ENCODE data around the gene KAT8.
"Not testable (repeated sequence)": the region's sequence is repeated elsewhere in the genome, so short reads cannot be mapped to it uniquely, and the experiment has no call there.

Gene KAT8

DNA sequence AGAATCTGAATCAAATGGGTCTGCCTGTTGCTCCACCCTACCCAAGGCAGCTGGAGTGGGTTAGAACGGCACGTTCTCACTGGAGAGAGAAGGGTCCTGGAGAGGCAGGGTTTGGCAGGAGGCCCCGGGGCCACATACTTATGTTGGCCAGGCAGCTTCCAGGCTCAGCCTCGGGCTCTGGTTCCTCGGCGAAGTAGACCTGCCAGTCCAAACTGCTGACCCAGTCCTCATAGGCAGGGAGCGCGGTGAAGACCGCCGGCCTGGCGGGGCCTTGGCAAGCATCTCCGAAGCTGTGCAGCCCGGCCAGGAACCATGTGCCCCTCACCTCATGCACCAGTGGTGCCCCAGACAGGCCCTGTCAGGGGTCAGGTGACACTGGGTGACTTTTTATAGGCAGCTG lies 33.5 kb upstream of the KAT8 start:
- DNase-seq (ENCODE audit: low read depth) = no peak

DNA sequence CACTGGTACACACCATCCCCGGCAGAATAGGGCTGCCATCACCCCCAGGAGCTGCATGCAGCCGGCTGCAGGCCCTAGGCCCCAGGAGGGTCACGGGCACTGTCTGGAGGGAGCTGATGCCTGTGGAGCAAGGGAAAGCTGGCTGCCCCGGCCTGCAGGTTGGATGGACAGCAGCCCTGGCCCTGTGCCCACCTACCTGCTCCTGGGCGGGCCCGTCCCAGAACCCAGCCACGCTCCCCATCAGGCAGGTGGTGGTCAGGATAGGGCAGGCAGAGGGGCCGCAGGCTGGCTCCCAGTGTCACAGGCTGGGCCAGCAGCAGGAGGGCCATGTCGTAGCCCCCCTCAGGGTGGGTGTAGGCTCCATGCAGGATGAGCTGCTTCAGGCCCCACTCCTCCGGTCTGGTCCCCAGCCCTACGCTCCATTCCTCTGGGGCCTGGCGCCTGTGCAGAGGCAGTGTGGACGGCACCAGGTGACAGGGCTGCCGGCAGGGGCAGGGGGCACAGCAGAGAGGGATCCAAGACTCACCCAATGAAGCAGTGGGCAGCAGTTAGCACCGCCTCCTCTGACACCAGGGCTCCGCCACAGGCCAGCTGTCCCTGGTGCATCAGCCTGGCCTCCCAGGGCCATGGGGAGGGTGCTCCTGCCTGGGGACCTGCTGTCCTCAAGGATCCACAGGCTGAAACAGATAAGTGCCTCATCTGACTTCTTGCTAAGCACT lies 32.7 kb upstream of the KAT8 start:
- no peak for DNase-seq (ENCODE audit: low read depth)

DNA sequence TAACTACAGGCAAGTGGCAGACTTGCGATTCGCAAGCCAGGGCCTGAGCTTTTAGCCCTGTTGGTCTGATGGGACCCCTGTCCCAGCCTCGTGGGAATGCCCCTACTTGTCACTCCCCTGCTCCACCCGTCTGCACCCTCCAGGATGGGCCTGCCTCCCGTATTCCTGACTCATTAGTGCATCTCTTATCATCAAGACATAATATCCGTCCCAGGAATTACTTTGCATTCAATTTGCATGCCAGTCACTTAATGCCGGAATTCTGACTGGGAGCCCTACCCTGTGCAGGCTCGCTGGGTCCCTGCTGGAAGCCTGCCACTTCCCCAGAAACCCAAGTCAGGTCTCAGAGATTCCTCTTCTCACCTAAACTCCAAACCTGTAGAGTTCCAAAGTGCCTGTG lies 32.1 kb upstream of the KAT8 start:
- no peak for DNase-seq (ENCODE audit: low read depth)

DNA sequence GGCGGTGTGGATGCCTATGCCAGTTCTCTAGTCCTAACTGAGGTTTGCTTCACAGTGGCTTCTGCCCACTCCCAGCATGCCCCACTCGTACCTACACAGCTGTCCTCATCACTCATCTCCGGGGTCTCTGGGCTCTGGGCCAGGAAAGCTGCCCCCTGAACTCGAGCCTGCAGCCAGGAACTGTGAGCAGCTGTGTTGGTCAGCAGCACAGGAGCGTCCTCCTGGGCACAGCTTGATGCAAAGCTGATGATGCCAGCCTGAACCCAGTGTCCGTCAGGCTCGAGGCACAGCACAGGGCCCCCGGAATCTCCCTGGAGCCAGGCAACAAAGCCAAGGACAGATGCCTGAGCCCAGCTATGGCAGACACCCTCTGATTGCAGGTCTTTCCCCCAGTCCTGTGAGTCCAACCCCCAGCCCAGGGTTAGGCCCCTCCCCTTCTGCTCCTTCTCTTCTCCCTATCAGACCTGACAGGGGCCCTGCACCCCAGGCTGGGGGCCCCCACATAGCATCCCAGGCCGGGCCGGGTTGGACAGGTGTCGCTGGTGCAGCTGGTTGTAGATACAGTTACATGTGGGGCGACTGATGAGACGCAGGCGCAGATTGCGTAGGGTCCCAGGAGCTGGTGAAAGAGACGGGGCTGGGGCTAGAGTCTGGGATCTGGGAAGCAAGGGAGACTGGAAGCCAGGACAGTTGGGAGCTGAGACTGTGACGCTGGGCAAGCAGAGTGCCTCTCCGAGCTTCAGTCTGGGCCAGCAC lies 31.4 kb upstream of the KAT8 start:
- no peak for DNase-seq (ENCODE audit: low read depth)

DNA sequence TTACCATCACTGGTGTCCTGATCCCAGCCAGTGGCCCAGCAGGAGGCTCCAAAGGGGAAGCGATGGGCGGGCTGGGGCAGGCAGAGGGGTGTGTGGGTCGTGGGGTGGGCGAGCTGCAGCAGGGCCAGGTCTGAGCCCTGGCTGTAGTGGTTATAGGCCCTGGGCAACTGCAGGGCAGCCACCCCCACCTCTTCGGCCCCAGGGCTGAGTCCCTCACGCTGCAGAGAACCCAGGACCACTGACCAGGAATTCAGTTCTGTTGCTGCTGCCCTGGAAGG lies 30.9 kb upstream of the KAT8 start:
- no peak for DNase-seq (ENCODE audit: low read depth)

DNA sequence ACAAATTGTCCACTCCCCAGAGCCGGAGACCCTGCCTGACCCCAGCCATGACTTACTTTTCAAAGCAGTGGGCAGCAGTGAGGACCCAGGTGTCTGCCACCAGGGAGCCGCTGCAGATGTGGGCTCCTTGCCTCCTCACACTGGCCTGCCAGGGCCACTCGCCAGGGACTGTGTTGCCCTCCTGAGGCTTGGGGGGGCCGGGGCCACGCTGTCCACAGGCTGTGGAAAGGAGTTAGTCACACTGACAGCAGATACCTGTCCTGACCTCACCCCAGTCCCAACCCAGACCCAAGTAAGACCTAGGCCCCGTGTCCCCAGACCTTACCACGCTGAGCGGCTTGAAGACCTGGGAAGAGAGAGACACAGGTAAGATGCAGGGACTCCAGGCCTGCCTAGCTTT lies 30.0 kb upstream of the KAT8 start:
- no peak for DNase-seq (ENCODE audit: low read depth)

DNA sequence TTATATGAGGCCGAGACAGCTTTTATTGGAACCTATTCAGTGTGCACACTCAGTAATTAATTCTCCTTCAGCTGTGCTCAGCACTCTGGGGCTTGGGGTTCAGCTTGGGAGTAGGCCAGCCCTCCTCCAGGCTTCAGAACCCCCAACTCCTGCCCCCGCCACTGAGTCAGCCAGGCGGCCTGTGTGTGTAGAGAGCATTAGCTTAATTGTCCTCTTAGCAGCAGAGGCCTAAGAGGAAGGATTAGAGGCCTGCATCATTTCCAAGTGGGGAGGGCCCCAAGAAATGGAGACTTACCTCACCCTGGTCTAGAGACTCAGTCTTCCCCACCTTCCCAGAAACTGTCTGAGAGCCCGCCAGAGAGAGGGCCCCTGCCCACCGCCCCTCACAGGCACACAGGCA lies 29.5 kb upstream of the KAT8 start:
- DNase-seq (ENCODE audit: low read depth) = no peak

DNA sequence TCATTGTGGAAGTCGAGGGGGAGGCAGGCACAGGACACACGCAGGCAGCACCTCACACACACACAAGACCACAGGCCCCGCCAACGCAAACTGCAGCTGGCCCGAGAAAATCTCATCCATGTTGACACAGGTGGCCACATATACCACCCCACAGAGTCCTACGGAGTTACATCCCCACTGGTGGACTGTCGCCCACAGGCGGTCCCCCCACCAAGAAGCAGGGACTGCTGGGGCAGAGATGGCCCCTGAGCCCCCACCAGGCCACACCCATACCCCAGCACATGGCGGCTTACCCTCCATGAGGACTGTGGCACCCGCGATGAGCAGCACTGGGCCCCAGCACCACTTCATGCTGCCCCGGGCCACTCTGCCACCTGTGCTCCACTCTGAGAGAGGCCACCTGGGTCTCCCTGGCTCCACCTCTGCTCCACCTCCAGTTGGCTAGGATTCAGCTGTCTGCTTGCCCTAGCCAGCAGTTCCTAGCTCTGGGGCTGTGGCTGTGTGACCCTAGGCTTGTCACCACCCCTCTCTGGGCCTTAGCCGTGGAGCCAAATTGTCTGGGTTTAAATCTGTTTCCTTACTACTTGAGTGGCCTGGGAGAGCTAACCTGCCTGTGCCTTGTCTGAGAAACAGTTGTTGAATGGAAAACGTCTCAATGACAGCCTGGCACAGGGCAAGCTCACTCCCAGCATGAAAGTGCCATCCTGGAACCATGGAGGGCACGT lies 28.8 kb upstream of the KAT8 start, which contains the start of gene PRSS53:
TSS of gene PRSS53 (minus strand) at position 485 of the 725 bp plus-strand sequence. CDS start at position 351, 134 bp downstream.
- no peak for DNase-seq (ENCODE audit: low read depth)

DNA sequence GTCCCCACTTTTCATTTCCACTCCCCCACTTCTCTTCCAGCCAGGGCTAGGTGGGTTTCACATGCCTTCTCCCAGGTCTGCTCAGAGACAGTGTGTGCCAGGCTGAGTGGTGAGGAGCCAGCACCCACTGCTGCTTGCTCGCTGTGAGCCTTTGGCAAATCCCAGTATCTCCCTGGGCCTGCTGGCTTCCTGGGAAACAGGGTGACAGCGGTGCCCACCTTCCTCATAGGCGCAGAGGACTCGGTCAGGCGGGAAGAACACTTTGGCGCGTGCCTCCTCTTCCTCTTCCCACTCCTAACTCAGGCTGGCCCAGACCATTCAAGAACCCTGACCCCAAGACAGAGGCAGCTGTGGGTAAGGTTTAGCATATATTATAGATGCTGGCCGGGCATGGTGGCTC lies 28.3 kb upstream of the KAT8 start:
- DNase-seq (ENCODE audit: low read depth) = no peak

DNA sequence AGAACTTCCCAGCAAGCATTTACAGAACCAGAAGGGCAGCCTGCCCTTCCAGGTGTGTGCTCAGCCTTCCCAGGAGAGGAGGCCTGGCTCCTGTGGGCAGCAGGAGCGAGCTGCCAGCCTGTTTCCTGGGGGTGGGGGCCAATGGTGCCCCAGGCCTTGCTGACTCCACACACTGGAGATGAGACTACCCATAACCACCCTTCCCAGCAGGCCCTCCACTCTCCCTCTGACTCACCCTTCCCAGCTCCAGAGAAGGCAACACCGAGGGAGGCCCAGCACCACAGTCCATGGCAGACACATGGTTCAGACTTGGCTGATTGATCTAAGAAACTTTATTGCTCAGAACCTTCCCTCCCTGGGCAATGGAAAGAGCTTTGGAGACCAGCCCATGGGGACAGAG lies 26.9 kb upstream of the KAT8 start:
- DNase-seq (ENCODE audit: low read depth) = no peak

DNA sequence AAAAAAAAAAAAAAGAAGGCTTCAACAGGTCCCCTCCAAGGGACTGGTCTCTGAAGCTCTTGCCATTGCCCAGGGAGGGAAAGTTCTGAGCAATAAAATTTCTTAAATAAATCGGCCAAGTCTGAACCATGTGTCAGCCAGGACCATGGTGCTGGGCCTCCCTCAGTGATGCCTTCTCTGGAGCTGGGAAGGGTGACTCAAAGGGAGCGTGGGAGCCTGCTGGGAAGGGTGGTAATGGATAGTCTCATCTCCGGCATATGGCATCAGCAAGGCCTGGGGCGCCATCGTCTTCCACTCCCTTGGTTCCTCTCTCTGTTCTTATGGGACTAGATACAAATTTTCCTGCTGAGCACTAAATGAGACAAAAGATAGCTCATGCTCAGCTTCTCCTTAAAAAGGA lies 25.1 kb upstream of the KAT8 start:
- DNase-seq (ENCODE audit: low read depth) = no peak

DNA sequence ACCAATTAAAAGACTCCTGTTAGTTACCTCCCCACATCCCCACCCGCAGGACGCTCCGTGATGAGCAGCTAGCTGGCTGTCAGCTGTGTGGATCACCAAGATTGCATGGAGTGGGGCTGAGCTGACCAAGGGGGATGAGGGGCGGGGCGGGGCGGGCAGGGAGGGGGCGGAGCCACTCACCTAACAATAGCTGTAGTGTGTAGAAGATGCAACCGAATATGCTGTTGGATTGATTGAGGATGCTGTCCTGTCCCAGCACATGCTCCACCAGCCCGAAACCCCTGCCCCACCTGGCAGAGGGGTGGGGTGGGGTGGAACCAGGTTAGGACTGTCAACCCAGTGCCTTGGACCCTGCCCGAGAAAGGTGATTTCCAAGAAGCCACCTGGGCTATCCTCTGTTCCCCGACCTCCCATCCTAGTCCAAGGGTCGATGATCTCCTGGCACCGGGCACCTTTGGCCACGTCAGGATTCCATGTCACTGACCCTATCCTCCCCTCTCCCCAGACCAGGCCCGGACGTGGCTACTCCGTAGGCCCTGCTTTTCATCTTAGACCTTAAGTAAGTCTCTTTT lies 24.2 kb upstream of the KAT8 start:
- DNase-seq (ENCODE audit: low read depth) = no peak

DNA sequence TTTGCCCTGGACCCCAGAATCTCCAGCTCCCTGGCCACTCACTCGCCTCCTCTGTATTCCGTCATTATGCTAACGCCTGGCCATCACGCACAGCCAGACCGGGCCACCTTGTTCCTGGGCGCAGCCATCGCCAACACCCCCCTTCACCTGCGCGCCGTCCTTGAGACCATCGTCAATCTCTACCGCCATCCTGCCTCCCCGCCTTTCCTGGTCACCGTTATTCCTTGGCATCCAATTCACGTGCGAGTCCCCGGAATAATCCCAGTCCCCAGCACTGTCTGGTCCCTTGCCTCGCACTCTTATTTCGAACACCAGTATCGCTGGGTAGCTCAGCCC lies 23.4 kb upstream of the KAT8 start:
- no peak for DNase-seq (ENCODE audit: low read depth)

DNA sequence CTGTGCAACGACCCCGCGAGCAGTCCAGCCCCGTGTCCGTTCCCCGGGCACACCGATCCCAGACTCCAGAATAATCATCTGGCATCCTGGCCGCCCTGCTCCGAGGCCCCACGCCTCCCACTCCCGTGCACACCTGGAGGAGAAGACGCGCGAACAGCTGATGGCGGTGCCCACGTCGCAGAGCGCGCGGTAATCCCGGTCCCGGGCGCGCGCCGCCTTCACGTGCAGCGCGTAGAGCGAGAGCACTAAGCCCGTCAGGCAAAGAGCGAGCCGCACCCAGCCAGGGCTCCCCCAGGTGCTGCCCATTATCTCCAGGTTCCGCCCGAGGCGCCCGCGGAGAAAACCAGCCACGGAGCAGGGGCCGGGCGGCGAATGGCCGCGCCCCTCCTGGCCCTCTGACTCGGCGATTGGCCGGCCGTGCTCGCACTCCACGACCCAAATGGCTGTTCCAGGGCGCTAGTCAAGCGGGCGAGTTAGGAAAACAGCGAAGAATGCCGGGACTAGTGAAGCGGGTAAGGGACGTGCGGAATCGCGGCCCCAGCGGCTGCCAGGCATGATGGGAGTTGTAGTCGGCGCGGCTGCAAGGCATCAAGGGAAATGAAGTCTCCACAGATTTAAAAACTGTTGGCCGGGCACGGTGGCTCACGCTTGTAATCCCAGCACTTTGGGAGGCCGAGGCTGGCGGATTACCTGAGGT lies 22.9 kb upstream of the KAT8 start, which contains the start of gene VKORC1:
TSS of gene VKORC1 (minus strand) at position 374 of the 697 bp plus-strand sequence. CDS start at position 306, 68 bp downstream.
- peak; percentile 72 for DNase-seq (ENCODE audit: low read depth)

DNA sequence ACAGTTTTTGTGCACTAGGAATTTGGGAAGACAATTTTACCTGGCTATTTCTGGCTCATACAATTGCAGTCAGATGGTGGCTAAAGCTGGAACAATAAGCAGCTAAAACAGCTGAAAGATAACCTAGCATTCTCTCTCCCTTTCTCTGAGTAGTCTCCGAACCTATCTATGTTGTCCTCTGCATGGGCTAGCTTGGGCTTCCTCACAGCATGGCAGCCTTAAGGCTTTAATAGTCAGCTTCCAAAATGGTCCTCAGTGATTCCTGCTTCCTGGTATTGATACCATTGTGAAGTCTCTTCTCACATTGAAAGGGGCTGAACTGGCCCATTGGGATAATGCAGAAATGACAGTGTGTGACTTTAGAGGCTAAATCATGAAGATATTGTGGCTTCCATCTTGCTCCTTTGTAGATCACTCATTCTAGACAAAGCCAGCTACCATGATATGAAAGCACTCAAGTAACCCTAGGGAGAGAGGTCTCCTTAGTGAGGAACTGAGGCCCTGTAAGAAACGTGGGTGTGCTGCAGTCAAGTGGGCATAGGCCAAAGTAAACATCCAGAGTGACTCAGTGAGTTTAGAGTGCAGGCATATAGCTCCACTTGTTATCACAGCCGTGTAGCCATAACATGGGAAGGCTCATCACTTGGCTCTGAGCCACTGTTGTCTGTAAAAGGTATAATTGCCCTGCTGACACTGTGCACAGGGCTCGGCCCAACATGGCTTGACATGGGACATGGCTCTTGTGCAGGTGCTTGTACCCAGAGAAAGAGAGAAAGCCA lies 17.4 kb upstream of the KAT8 start:
- DNase-seq (ENCODE audit: low read depth) = no peak

DNA sequence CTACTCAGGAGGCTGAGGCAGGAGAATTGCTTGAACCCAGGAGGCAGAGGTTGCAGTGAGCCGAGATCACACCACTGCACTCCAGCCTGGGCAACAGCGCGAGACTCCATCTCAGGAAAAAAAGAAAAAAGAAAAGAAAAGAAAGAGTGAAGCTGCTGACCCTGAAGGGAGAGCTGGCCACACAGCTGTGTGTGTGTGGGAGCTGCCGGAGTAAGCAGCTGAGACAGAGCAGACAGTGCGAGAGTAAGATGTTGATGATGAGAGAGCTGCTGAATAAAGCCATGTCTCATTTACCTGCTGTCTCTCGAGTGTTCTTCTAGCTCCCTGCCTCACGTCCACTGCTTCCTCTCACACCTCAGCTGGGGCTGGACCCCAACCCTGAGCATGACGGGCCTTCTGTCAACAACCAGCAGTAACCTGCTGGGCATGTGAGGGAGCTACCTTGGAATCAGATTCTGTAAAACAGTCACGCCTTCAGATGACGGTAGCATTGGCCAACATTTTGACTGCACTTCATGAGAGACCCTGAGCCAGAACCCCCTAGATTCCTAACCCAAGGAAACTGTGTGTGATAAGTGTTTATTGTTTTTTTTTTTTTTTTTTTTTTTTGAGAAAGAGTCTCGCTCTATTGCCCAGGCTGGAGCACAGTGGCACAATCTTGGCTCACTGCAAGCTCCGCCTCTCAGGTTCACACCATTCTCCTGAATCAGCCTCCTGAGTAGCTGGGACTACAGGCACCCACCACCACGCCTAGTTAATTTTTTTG lies 16.4 kb upstream of the KAT8 start:
- DNase-seq (ENCODE audit: low read depth) = not testable (repeated sequence)

DNA sequence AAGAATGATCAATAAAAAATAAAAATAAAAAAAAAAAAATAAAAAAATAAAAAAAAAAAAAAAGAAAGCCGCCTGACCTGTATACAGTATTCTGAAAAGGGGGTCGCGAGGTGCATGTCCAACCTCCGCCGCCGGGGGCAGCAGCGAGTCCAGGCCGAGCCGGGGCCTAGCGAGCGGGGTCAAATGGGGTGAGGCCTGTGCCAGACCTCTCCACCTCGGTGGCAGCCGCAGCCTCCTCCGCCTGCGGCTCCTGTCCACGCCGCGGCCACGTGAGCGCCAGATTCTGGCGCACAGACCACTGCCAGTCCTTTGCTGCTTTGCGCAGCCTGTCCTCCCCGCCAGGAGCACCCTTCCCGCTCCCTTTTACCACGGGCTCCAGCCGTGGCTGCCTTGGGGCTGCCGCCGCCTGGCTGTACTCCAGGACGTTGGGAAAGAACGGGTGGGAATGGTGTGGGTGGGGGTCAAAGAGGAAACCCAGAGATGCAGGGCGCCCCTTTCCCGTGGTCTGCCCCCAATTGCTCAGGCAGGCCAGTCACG lies 11.7 kb upstream of the KAT8 start:
- DNase-seq (ENCODE audit: low read depth) = peak; percentile 69

DNA sequence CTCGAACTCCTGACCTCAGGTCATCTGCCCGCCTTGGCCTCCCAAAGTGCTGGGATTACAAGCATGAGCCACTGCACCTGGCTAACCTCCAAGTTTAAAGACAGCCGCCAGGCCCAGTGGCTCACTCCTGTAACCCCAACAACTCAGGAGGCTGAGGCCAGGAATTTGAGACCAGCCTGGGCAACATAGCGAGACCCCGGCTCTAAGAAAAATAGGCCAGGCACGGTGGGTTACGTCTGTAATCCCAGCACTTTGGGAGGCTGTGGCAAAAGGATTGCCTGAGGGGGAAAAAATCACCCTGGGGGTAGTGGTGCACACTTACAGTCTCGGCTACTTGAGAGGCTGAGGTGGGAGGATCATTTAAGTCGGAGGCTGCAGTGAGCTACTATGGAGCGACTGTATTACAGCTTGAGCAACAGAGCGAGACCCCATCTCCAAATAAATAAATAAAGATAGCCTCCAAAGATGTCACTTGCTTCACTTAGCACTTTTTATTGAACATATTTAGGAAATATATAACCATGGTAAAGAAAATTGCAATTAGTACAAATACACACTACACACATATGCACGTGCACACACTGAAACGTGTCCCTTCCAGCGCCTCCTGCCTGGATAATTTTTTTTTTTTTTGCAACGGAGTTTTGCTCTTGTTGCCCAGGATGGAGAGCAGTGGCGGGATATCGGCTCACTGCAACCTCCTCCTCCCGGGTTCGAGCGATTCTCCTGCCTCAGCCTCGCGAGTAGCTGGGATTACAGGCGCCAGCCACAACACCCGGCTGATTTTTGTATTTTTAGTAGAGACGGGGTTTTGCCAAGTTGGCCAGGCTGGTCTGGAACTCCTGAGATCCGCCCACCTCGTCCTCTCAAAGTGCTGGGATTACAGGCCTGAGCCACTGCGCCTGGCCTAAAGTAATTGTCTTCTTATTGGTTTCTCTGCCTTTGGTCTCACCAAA lies 10.7 kb upstream of the KAT8 start:
- DNase-seq (ENCODE audit: low read depth) = no peak

DNA sequence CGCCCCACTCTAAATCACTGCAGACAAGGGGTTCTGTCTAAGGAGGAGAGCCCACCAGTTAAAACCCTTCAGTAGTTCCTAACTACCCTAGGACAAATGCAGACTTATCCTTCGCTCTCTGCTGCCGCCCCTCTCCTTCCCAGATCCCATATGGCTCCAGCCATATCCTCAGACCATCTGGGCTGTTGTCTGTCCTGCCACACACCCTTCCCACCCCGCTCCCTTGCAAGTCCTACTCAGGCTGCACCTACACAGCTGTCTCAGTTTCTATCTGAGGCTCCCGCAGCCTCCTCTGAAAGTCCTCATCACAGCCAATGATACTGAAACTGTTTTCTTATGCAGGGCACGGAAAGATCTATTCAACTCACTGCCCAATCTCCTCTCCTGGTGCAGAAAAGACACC lies 10.0 kb upstream of the KAT8 start:
- DNase-seq (ENCODE audit: low read depth) = no peak
